H9 (cell line): ENCODE measurements around the gene OR52B6. TPM values are rescaled to one million over a fixed set of nuclear protein-coding genes. Genes with fewer than 3 reads are reported as not detected.

Experiments used
- DNase-seq: peaks from one replicate; pipeline ENCODE4 v3.0.0-alpha.2; 2017
- H2AFZ ChIP-seq: one replicate; pipeline ENCODE4 v1.6.1; 2013; ENCODE audit warnings: mild to moderate bottlenecking, low read length, control low read depth, moderate library complexity
- H2AK5ac ChIP-seq: 2 replicates; pipeline ENCODE4 v1.6.1; 2013; ENCODE audit warnings: low read length, control low read depth, mixed read lengths; ENCODE audit not compliant: insufficient read length
- H2BK120ac ChIP-seq: one replicate; pipeline ENCODE4 v1.6.1; 2013; ENCODE audit warnings: low read depth, mild to moderate bottlenecking, low read length, control low read depth, inconsistent platforms; ENCODE audit not compliant: poor library complexity, severe bottlenecking
- H2BK12ac ChIP-seq: 2 replicates; pipeline ENCODE4 v1.6.1; 2013; ENCODE audit warnings: low read length, control low read depth, mixed read lengths, low read depth; ENCODE audit not compliant: insufficient read length
- H2BK15ac ChIP-seq: 2 replicates; pipeline ENCODE4 v1.6.1; 2013; ENCODE audit warnings: low read depth, low read length, control low read depth
- H2BK20ac ChIP-seq: one replicate; pipeline ENCODE4 v1.6.1; 2013; ENCODE audit warnings: low read depth, mild to moderate bottlenecking, low read length, control low read depth, inconsistent platforms; ENCODE audit not compliant: poor library complexity, severe bottlenecking
- H2BK5ac ChIP-seq: 2 replicates; pipeline ENCODE4 v1.6.1; 2013; ENCODE audit warnings: low read length, control low read depth, mixed read lengths; ENCODE audit not compliant: insufficient read length
- H3K14ac ChIP-seq: 2 replicates; pipeline ENCODE4 v1.6.1; 2013; ENCODE audit warnings: low read length, control low read depth; ENCODE audit not compliant: insufficient read depth
- H3K18ac ChIP-seq: 2 replicates; pipeline ENCODE4 v1.6.1; 2013; ENCODE audit warnings: low read depth, mild to moderate bottlenecking, mixed read lengths, low read length, control low read depth; ENCODE audit not compliant: insufficient read length
- H3K23ac ChIP-seq: 2 replicates; pipeline ENCODE4 v1.6.1; 2013; ENCODE audit warnings: low read length, control low read depth, mixed read lengths, low read depth; ENCODE audit not compliant: insufficient read length
- H3K23me2 ChIP-seq: 2 replicates; pipeline ENCODE4 v1.6.1; 2013; ENCODE audit warnings: low read depth, mild to moderate bottlenecking, mixed read lengths, low read length, control low read depth; ENCODE audit not compliant: insufficient read length, poor library complexity, severe bottlenecking
- H3K27ac ChIP-seq: 2 replicates; pipeline ENCODE4 v1.5.1; 2013; ENCODE audit warnings: low read length, control low read depth, mixed read lengths, low read depth; ENCODE audit not compliant: insufficient read length
- H3K27me3 ChIP-seq: 2 replicates; pipeline ENCODE4 v1.6.1; 2013; ENCODE audit warnings: low read length, control low read depth, inconsistent platforms; ENCODE audit not compliant: insufficient read depth
- H3K4ac ChIP-seq: 2 replicates; pipeline ENCODE4 v1.6.1; 2013; ENCODE audit warnings: low read depth, mild to moderate bottlenecking, control low read depth, inconsistent platforms, low read length, moderate library complexity
- H3K4me1 ChIP-seq: 2 replicates; pipeline ENCODE4 v1.6.1; 2013; ENCODE audit warnings: low read length, control low read depth, inconsistent platforms; ENCODE audit not compliant: insufficient read depth
- H3K4me2 ChIP-seq: 2 replicates; pipeline ENCODE4 v1.6.1; 2013; ENCODE audit warnings: low read length, control low read depth, mixed read lengths; ENCODE audit not compliant: insufficient read length, insufficient read depth
- H3K56ac ChIP-seq: 2 replicates; pipeline ENCODE4 v1.6.1; 2013; ENCODE audit warnings: low read depth, mild to moderate bottlenecking, mixed read lengths, low read length, control low read depth; ENCODE audit not compliant: insufficient read length
- H3K79me1 ChIP-seq: 2 replicates; pipeline ENCODE4 v1.6.1; 2013; ENCODE audit warnings: low read depth, mild to moderate bottlenecking, moderate library complexity, low read length, control low read depth, inconsistent platforms; ENCODE audit not compliant: insufficient read depth, poor library complexity, severe bottlenecking
- H3K79me2 ChIP-seq: 2 replicates; pipeline ENCODE4 v1.6.1; 2013; ENCODE audit warnings: low read length, control low read depth, inconsistent platforms; ENCODE audit not compliant: insufficient read depth
- H3K9ac ChIP-seq: 2 replicates; pipeline ENCODE4 v1.6.1; 2013; ENCODE audit warnings: low read length, control low read depth, mixed read lengths; ENCODE audit not compliant: insufficient read length; ENCODE audit errors: extremely low read depth
- H3K9me3 ChIP-seq: one replicate; pipeline ENCODE4 v1.6.1; 2013; ENCODE audit warnings: low read depth, low read length, inconsistent platforms; ENCODE audit not compliant: control insufficient read depth
- H3T11ph ChIP-seq: one replicate; pipeline ENCODE4 v1.6.1; 2013; ENCODE audit warnings: mild to moderate bottlenecking, low read length, control low read depth, inconsistent platforms
- H4K20me1 ChIP-seq: one replicate; pipeline ENCODE4 v1.6.1; 2013; ENCODE audit not compliant: control insufficient read depth, insufficient read length, insufficient read depth
- H4K5ac ChIP-seq: 2 replicates; pipeline ENCODE4 v1.6.1; 2013; ENCODE audit warnings: low read depth, mild to moderate bottlenecking, mixed read lengths, low read length, control low read depth; ENCODE audit not compliant: insufficient read length
- H4K8ac ChIP-seq: replicated peaks from 2 replicates; pipeline ENCODE4 v1.6.1; 2013; ENCODE audit warnings: low read length, control low read depth, mixed read lengths, low read depth; ENCODE audit not compliant: insufficient read length
- H4K91ac ChIP-seq: 2 replicates; pipeline ENCODE4 v1.6.1; 2013; ENCODE audit warnings: low read depth, mild to moderate bottlenecking, moderate library complexity, mixed read lengths, low read length, control low read depth; ENCODE audit not compliant: insufficient read length
- H3K27ac Mint-ChIP-seq, 3 experiments: 2 replicates in 2 of 3; 3 replicates in 1 of 3; pipeline ENCODE4 v1.8.0; 2020 to 2021; ENCODE audit warnings: mixed read lengths in 3 of 3, mild to moderate bottlenecking in 1 of 3, moderate library complexity in 1 of 3
- H3K27me3 Mint-ChIP-seq: 2 replicates; pipeline ENCODE4 v1.8.0; 2021; ENCODE audit warnings: low read depth, mild to moderate bottlenecking, moderate library complexity, mixed read lengths
- H3K36me3 Mint-ChIP-seq, 3 experiments: 2 replicates in 2 of 3; 3 replicates in 1 of 3; pipeline ENCODE4 v1.8.0; 2020 to 2021; ENCODE audit warnings: low read depth in 3 of 3, mixed read lengths in 3 of 3; ENCODE audit not compliant: insufficient read depth in 1 of 3
- H3K4me1 Mint-ChIP-seq, 2 experiments: 2 replicates each; pipeline ENCODE4 v1.8.0; 2020; ENCODE audit warnings: mixed read lengths in 2 of 2
- H3K4me3 Mint-ChIP-seq, 2 experiments: 2 replicates in 1 of 2; 3 replicates in 1 of 2; pipeline ENCODE4 v1.8.0; 2020 to 2021; ENCODE audit warnings: mild to moderate bottlenecking in 2 of 2, mixed read lengths in 2 of 2, moderate library complexity in 1 of 2
- H3K9me3 Mint-ChIP-seq, 2 experiments: 2 replicates in 1 of 2; 3 replicates in 1 of 2; pipeline ENCODE4 v1.8.0; 2020; ENCODE audit warnings: mild to moderate bottlenecking in 2 of 2, mixed read lengths in 2 of 2, moderate library complexity in 1 of 2
- CTCF ChIP-seq: fragments of 200-600 bp; sonication (generic); conservative IDR thresholded peaks from 3 replicates; pipeline ENCODE4 v1.8.0; 2021; ENCODE audit warnings: antibody characterized with exemption, mild to moderate bottlenecking
- WGBS: extraction: QIAGEN DNeasy Blood & Tissue Kit; methylation state at CpG from one replicate; pipeline ENCODE4 v1.1.7; 2013; ENCODE audit warnings: missing lambda C conversion rate, low lambda C conversion rate, mixed read lengths; ENCODE audit not compliant: insufficient read length; ENCODE audit errors: extremely low coverage; 5-methylcytosine and 5-hydroxymethylcytosine counted together
- total RNA-seq: library from RNA; stranded (reverse); gene quantifications from 2 replicates; pipeline ENCODE4 v1.2.1, GENCODE V29; 2021

Gene OR52B6
- total RNA-seq, 1 experiment from 2014 or later: not detected

- Histone ChIP-seq H3K27ac (no peak overlapping the region), H3K23me2 (peaks cover 7% of the 10 kb centered on the region), H3K9me3 (no peaks in the 10 kb centered on the region), H4K8ac (no peak overlapping the region), H2BK20ac (no peak overlapping the region), H2AFZ (no peak overlapping the region), H2BK15ac (no peak overlapping the region), H3K23ac (no peak overlapping the region), H3K9ac (no peak overlapping the region), H3K56ac (no peak overlapping the region), H3K79me1 (no peaks in the 10 kb centered on the region), H3K4ac (no peak overlapping the region), H3K14ac (no peak overlapping the region), H4K5ac (no peak overlapping the region), H3K4me2 (no peak overlapping the region), H2BK5ac (no peak overlapping the region), H3K79me2 (no peaks in the 10 kb centered on the region; the same call in 1 of the 2 replicates), H4K20me1 (no peaks in the 10 kb centered on the region), H3K18ac (no peak overlapping the region), H4K91ac (no peak overlapping the region), H3K4me1 (no peaks in the 10 kb centered on the region), H3K27me3 (no peaks in the 10 kb centered on the region), H2BK12ac (no peak overlapping the region), H2AK5ac (no peak overlapping the region), H3T11ph (no peak overlapping the region), H2BK120ac (no peak overlapping the region)
- WGBS: no CpG with 5 or more reads among the region's 5 CpGs
- Mint-ChIP-seq H3K27ac (no peak overlapping the region; a peak in 1 of 7 replicates), H3K36me3 (peaks cover 7 to 8% (median 7%) of the 10 kb centered on the region in 3 experiments; a peak in 5 of 7 replicates), H3K9me3 (peaks cover 5 to 6% of the 10 kb centered on the region in 2 experiments), H3K4me3 (no peak overlapping the region), H3K27me3 (no peaks in the 10 kb centered on the region; the same call in 1 of the 2 replicates), H3K4me1 (peaks cover 14 to 19% of the 10 kb centered on the region in 2 experiments)
- DNase-seq: no peak
- TF ChIP-seq CTCF: no peak
These were observed 11.9 kb downstream of the OR52B6 start for GRCh38 chr11:5592615-5593014.
